ENCODE measurements around the gene POLQ.
"Not testable (repeated sequence)": the region's sequence is repeated elsewhere in the genome, so short reads cannot be mapped to it uniquely, and the experiment has no call there.

POLQ gene

GRCh38 chr3:121418182-121418581 lies 127.6 kb downstream of the POLQ start:
- no peak for FAIRE-seq

DNA sequence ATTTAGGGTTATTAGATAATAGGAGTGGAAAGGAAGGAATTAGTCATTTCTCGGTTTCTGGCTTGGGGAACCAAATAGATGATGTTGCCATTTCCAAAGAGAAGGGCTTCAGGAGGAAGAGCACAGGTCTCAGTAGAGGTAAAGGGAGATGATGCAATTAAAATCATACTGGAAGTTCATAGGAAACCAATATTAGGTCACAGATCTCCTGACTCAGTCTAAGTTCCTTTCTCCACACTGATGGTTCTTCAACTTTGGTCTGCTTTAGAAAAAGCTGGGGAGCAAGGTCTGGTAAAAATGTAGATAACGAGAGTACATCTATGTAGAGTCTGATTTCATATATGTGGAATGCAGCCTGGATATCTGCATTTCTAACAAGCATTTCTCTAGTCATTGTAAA lies 130.9 kb downstream of the POLQ start:
- FAIRE-seq, result no peak

GRCh38 chr3:121411523-121411922 lies 134.3 kb downstream of the POLQ start:
- no peak for FAIRE-seq

DNA sequence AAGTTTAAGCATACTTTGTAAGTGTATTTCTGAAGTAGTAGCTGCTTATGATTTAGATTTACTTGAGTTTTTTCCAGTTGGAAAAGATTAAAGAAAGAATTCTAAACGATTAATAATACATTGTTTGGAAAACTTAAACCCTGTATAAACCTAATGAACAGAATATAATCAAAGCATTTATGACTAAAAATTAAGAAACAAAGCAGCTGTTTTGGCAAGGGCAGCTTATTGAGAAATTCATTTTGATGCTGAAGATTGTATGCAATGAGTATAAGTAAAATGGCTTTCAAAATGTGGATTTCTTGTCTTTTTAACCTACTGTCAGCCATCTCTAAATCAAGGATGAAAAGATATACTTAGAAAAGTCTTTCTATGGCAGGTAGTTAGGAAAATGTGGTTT lies 140.2 kb downstream of the POLQ start:
- no peak for FAIRE-seq

GRCh38 chr3:121399820-121400219 lies 146.0 kb downstream of the POLQ start:
- FAIRE-seq, result no peak

DNA sequence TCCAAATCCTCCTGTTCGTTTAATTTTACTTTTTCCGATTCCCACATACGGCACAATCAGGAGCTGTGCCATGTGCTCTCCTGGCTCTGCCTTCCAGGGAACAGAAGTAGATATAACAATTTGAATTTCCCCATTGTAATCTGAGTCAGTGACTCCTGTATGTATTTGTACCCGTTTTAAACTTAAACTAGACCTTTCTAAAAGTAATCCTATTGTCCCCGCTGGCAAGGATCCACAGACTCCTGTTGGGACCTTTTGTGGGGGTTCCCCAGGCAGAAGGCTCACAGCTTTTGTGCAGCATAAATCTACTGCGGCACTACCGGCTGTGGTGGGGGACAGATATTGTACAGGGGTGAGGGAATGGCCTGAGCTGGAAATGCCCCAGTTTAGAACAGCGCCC lies 147.7 kb downstream of the POLQ start:
- not testable (repeated sequence) for FAIRE-seq

DNA sequence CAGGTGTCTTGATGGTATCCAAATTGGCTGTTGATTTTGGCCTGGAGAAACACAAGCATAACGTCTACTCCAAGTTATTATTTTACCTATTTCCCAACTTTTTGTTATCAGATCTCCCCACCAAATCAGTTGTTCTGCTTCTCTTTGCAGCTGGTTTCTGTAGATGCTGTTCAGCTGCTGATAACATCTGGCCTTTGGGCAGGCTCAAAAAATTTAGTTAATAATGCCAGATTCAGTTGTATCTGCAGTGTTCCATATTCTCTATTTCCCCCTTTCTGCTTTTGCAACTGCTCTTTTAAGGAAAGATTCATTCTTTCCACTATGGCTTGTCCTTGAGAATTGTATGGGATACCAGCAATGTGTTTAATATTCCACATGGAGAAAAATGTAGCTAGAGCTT lies 149.8 kb downstream of the POLQ start:
- not testable (repeated sequence) for FAIRE-seq

- not testable (repeated sequence) for FAIRE-seq
Measured at GRCh38 chr3:121388308-121388707, 157.5 kb downstream of the POLQ start.

All from endometrium (tissue), 2 donors.